ENCODE data around the gene CST7.

Gene CST7

GRCh38 chr20:24983896-24984295, 34.8 kb downstream of the CST7 start:
- no peak for DNase-seq (ENCODE audit: extremely low spot score)
- POLR2A ChIA-PET, result no interaction called here
- TF ChIP-seq CTCF (IDR thresholded peaks at IDR 0.05; ENCODE audit: control extremely low read depth, extremely low read depth, low read depth, missing control alignments), result no peak
- CTCF ChIA-PET, result interaction anchor here (1.3 to 1.5 kb wide), 2 partner anchors 10 to 82 kb away, joined by 3 to 6 read pairs; no protein-coding TSS in a partner anchor

GRCh38 chr20:24984961-24985640, 36.0 kb downstream of the CST7 start:
- ChIA-PET CTCF (interaction anchor here (1.4 kb wide), 1 partner anchor 78 kb away, joined by 3 read pairs; no protein-coding TSS in a partner anchor), POLR2A (no interaction called here)
- no peak for TF ChIP-seq CTCF (IDR thresholded peaks at IDR 0.05; ENCODE audit: control extremely low read depth, extremely low read depth, low read depth, missing control alignments)
- DNase-seq (ENCODE audit: extremely low spot score), result no peak

- DNase-seq (ENCODE audit: extremely low spot score), result no peak
- TF ChIP-seq CTCF (IDR thresholded peaks at IDR 0.05; ENCODE audit: control extremely low read depth, extremely low read depth, low read depth, missing control alignments), result no peak
- ChIA-PET POLR2A (no interaction called here), CTCF (interaction anchor here (1.4 kb wide), 1 partner anchor 77 kb away, joined by 3 read pairs; no protein-coding TSS in a partner anchor)
Observed at GRCh38 chr20:24985802-24986201, 36.7 kb downstream of the CST7 start.

- ChIA-PET CTCF (interaction anchor here (1.4 kb wide), 1 partner anchor 76 kb away, joined by 3 read pairs; no protein-coding TSS in a partner anchor), POLR2A (no interaction called here)
- no peak for TF ChIP-seq CTCF (IDR thresholded peaks at IDR 0.05; ENCODE audit: control extremely low read depth, extremely low read depth, low read depth, missing control alignments)
- no peak for DNase-seq (ENCODE audit: extremely low spot score)
Observed at GRCh38 chr20:24986436-24987015, 37.5 kb downstream of the CST7 start.

GRCh38 chr20:24987244-24987643, 38.2 kb downstream of the CST7 start:
- CTCF ChIA-PET, result interaction anchor here (1.8 kb wide), 1 partner anchor 78 kb away, joined by 5 read pairs; no protein-coding TSS in a partner anchor
- no peak for TF ChIP-seq CTCF (IDR thresholded peaks at IDR 0.05; ENCODE audit: control extremely low read depth, extremely low read depth, low read depth, missing control alignments)
- no peak for DNase-seq (ENCODE audit: extremely low spot score)
- POLR2A ChIA-PET, result no interaction called here

GRCh38 chr20:24987873-24988835, 39.1 kb downstream of the CST7 start:
- POLR2A ChIA-PET, result interaction anchor here (0.6 kb wide), 1 partner anchor 405 kb away, joined by 8 read pairs; no protein-coding TSS in a partner anchor
- DNase-seq (ENCODE audit: extremely low spot score), result no peak
- TF ChIP-seq CTCF (IDR thresholded peaks at IDR 0.05; ENCODE audit: control extremely low read depth, extremely low read depth, low read depth, missing control alignments), result no peak
- CTCF ChIA-PET, result interaction anchor here (1.2 to 2.1 kb wide), 3 partner anchors 10 to 411 kb away, joined by 5 read pairs; no protein-coding TSS in a partner anchor
